Measurements from ENCODE around the gene XCR1. TPM values are rescaled to one million over a fixed set of nuclear protein-coding genes. Genes with fewer than 3 reads are reported as not detected.

XCR1 gene
- total RNA-seq, 3 donors from 2014 or later: 0.13 to 0.29 (median 0.20) TPM

DNA sequence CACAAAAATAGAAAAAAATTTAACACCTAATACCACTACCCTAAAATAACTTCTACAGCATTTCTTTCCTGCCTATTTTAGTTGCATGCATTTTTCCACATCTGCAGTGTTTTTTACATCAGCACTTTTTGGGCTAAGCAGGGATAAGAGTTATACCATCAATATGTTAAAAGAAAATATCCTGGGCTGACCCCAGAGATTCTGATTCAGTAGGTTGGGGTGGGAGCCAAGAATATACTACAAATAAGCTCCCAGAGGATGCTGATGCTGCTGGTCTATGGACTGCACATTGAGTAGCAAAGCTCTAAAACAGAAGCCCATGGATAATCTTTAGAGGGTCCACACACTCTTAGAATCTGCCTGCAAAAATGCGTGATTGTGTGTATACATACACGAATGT is 46.5 kb downstream of the XCR1 start:
- H3K9me3 ChIP-seq: no peaks in the 10 kb centered on the region
- ATAC-seq (no peak), DNase-seq (no peak)
- no peak overlapping the region for H3K4me3 ChIP-seq
- no peaks in the 10 kb centered on the region for H3K36me3 ChIP-seq (ENCODE audit: low read depth)
- peaks cover 32% of the 10 kb centered on the region for H3K4me1 ChIP-seq (ENCODE audit: low read depth)
- intact Hi-C loops (cut with DNase I, micrococcal nuclease): no loop called here
- TF ChIP-seq CTCF (IDR thresholded peaks at IDR 0.05): no peak

- no peaks in the 10 kb centered on the region for H3K36me3 ChIP-seq (ENCODE audit: low read depth)
- intact Hi-C loops (cut with DNase I, micrococcal nuclease): no loop called here
- ATAC-seq: no peak
- H3K4me1 ChIP-seq (ENCODE audit: low read depth): peaks cover 27% of the 10 kb centered on the region
- no peak for DNase-seq
- no peaks in the 10 kb centered on the region for H3K9me3 ChIP-seq
- no peak overlapping the region for H3K4me3 ChIP-seq
- TF ChIP-seq CTCF (IDR thresholded peaks at IDR 0.05): no peak
Measured at GRCh38 chr3:45980229-45980813, 47.0 kb downstream of the XCR1 start.

- H3K9me3 ChIP-seq: no peaks in the 10 kb centered on the region
- TF ChIP-seq CTCF (IDR thresholded peaks at IDR 0.05): no peak
- no peak overlapping the region for H3K4me3 ChIP-seq
Measured at GRCh38 chr3:45979378-45979777, 47.9 kb downstream of the XCR1 start.

GRCh38 chr3:45978006-45978761 is 49.1 kb downstream of the XCR1 start:
- intact Hi-C loops (cut with DNase I, micrococcal nuclease): no loop called here
- DNase-seq (peak; percentile 83 to 92 (median 86)), ATAC-seq (peak; percentile 78)
- no peak overlapping the region for H3K4me3 ChIP-seq
- H3K36me3 ChIP-seq (ENCODE audit: low read depth): no peaks in the 10 kb centered on the region
- H3K4me1 ChIP-seq (ENCODE audit: low read depth): peaks cover 20% of the 10 kb centered on the region
- no peak for TF ChIP-seq CTCF (IDR thresholded peaks at IDR 0.05)
- H3K9me3 ChIP-seq: no peaks in the 10 kb centered on the region

More at GRCh38 chr3:45979378-45979777, 47.9 kb downstream of the XCR1 start:
- H3K36me3 ChIP-seq (ENCODE audit: low read depth): no peaks in the 10 kb centered on the region
- DNase-seq: peak in 1 of 3 donors; percentile 37
- intact Hi-C loops (cut with DNase I, micrococcal nuclease): no loop called here
- peaks cover 20% of the 10 kb centered on the region for H3K4me1 ChIP-seq (ENCODE audit: low read depth)
- peak; percentile 74 for ATAC-seq

DNA sequence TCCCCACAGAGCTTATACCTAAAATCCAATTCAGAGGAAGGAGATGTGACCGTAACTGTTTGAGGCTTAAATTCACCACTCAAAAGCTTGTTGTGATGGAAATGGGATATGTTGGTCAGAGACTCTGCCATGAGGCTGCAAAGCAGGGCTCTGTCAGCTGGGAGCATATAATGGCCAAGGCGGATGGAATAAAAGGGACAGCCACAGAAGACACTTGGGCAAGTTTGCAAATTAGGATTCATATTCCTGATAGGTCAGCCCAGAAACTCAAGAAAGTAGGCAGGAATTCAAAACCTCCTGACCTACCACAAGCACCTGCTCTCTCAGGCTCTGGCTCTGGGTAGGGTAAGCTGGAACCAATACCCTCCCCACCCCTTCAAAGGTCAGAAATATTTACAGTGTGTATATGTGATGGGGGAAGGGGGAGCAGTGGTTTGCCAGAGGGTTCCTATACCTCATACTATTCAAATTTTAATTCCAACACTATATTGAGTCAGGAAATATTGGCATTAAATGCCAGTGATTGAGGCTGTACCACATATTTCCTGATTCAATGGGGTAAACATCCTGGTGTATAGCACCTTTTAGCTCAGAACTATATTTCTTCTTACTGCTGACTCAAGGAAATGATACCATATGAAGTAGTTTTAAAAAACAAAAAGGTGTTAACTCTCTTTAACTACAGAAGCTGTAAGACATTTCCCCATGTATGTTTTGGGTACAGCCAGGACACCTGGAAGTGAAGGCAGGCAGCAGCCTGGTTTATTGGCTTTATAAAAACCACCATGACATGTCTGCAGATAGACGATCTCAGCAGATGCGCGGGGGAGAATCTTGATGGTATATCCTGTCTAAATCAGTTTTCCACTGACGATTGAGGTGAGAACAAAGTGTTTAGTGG is 50.8 kb downstream of the XCR1 start:
- intact Hi-C loops (cut with DNase I, micrococcal nuclease): no loop called here
- DNase-seq (no peak), ATAC-seq (peak; percentile 21)
- H3K36me3 ChIP-seq (ENCODE audit: low read depth): no peaks in the 10 kb centered on the region
- TF ChIP-seq CTCF (IDR thresholded peaks at IDR 0.05): no peak
- H3K4me3 ChIP-seq: no peak overlapping the region
- peaks cover 23% of the 10 kb centered on the region for H3K4me1 ChIP-seq (ENCODE audit: low read depth)
- no peaks in the 10 kb centered on the region for H3K9me3 ChIP-seq
